Measurements from ENCODE around the gene DAP. TPM values are rescaled to one million over a fixed set of nuclear protein-coding genes. Genes with fewer than 3 reads are reported as not detected.
"Not testable (repeated sequence)": the region's sequence is repeated elsewhere in the genome, so short reads cannot be mapped to it uniquely, and the experiment has no call there.

The DAP gene
- total and polyA plus RNA-seq, 10 of the 15 experiments (the other 5 are each of a cell fraction or from before 2014, with no cell fraction given), result 12.9 to 130 (median 49.9) TPM

DNA sequence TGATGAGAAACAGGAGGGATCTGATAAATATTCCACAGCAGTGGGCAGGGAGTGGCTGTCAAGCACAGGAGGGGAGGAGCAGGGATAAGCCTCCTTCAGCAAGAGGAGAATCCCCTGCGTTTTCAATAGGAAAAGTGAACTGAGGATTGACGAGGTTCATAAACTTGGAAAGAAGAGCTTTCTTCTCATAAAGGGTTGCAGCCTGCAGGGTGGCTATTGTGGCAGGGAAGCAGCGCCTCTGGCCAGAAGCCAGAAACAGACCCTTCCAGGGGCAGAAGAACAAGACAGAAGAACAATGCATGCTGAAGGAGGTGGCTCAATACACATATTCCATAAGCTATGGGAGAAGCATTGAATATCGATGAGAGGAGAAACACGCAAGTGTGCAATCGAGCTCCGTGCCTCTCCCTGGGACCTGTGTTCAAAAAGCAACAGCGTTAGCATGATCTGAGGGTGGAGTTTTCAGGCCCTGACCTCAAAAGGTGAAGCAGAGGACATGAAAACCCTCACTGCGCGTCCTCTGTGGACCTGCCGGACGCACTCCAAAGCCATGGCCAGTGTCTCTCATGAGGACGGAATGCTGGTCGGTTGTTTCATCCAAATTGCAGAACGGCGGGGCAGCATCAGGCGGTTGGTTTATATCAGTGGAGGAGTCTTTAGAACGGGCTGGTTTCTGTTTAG lies 129.6 kb downstream of the DAP start (continued):
- TF ChIP-seq, protein P1, sequence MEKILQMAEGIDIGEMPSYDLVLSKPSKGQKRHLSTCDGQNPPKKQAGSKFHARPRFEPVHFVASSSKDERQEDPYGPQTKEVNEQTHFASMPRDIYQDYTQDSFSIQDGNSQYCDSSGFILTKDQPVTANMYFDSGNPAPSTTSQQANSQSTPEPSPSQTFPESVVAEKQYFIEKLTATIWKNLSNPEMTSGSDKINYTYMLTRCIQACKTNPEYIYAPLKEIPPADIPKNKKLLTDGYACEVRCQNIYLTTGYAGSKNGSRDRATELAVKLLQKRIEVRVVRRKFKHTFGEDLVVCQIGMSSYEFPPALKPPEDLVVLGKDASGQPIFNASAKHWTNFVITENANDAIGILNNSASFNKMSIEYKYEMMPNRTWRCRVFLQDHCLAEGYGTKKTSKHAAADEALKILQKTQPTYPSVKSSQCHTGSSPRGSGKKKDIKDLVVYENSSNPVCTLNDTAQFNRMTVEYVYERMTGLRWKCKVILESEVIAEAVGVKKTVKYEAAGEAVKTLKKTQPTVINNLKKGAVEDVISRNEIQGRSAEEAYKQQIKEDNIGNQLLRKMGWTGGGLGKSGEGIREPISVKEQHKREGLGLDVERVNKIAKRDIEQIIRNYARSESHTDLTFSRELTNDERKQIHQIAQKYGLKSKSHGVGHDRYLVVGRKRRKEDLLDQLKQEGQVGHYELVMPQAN (conservative IDR thresholded peaks at IDR 0.05), result no peak
- TF ChIP-seq PML (IDR thresholded peaks at IDR 0.05; ENCODE audit: low read length), result no peak

GRCh38 chr5:10630744-10631143 lies 130.3 kb downstream of the DAP start:
- CTCF ChIA-PET, result interaction anchor here (1.0 to 7.9 kb wide), 6 partner anchors 19 to 273 kb away, joined by 6 to 157 read pairs (median 10); no protein-coding TSS in a partner anchor
- RAD21 ChIA-PET (ENCODE audit: unreplicated experiment), result interaction anchor here (0.9 to 7.5 kb wide), 7 partner anchors 9 to 176 kb away, joined by 3 to 79 read pairs (median 8); partner anchors contain the start of gene ANKRD33B
- SMC1A ChIA-PET (ENCODE audit: uncharacterized antibody, unreplicated experiment), result interaction anchor here (0.8 to 5.8 kb wide), 8 partner anchors 10 to 177 kb away, joined by 3 to 71 read pairs (median 9); no protein-coding TSS in a partner anchor
- peak; percentile 5; the same call in 2 of the 3 replicates for ATAC-seq
- H3K36me3 ChIP-seq (ENCODE audit: control insufficient read depth in 2 of 2, insufficient read depth in 2 of 2, low read length in 1 of 2); H3K9me3 ChIP-seq (replicated peaks; ENCODE audit: control insufficient read depth, insufficient read depth, low read length); DNase-seq (ENCODE audit: low read depth, low spot score); FAIRE-seq; H3K27me3 ChIP-seq (replicated peaks in 1 of 2; ENCODE audit: control insufficient read depth in 2 of 2, insufficient read depth in 2 of 2, low read length in 1 of 2); H2AFZ ChIP-seq (ENCODE audit: control insufficient read depth, low read depth, low read length); H4K20me1 ChIP-seq (ENCODE audit: control insufficient read depth, insufficient read depth); BruUV-seq (replicated peaks); in situ Hi-C loops (cut with MboI): not testable (repeated sequence)
- POLR2A ChIA-PET, result interaction anchor here (0.9 to 1.2 kb wide), 2 partner anchors 69 to 102 kb away, joined by 3 to 4 read pairs; no protein-coding TSS in a partner anchor
- intact Hi-C loops (cut with micrococcal nuclease; ENCODE audit: unreplicated experiment), result loop anchor here (1.0 to 5.0 kb wide), 3 partner anchors 52 to 348 kb away; no protein-coding TSS in a partner anchor
- H3K4me2 ChIP-seq (ENCODE audit: control insufficient read depth, insufficient read depth), result peak overlapping the region; percentile 83
- H3K4me3 ChIP-seq, result peak overlapping the region; percentile 59
- WGBS (ENCODE audit: insufficient coverage, insufficient replicate concordance, low lambda C conversion rate, missing lambda C conversion rate), result 0% methylated on average over 2 of the region's 4 CpGs
- H3K27ac ChIP-seq (ENCODE audit: control insufficient read depth, insufficient read depth), result peak overlapping the region; percentile 93
- H3K9ac ChIP-seq (ENCODE audit: control insufficient read depth, insufficient read depth, low read length), result peak overlapping the region; percentile 83
- peaks cover 74% of the 10 kb centered on the region for H3K79me2 ChIP-seq (ENCODE audit: control insufficient read depth, insufficient read depth, low read length)
- H3K4me1 ChIP-seq (ENCODE audit: control insufficient read depth, insufficient read depth, low read length), result peaks cover 83% of the 10 kb centered on the region
- TF ChIP-seq NBN (IDR thresholded peaks at IDR 0.05) (0 out of 2 replicates have a peak, but pooled peaks have one; percentile 18), SPI1 (IDR thresholded peaks at IDR 0.05; ENCODE audit: borderline replicate concordance, insufficient read depth, low read depth, low read length) (peak; percentile 1; the same call in 1 of the 2 replicates), ZNF384 (IDR thresholded peaks at IDR 0.05; ENCODE audit: borderline replicate concordance, low read depth, low read length) (peak; percentile 83), ZBED1 (IDR thresholded peaks at IDR 0.05; ENCODE audit: borderline replicate concordance) (0 out of 2 replicates have a peak, but pooled peaks have one; percentile 8), IRF4 (IDR thresholded peaks at IDR 0.05; ENCODE audit: low read depth, low read length) (0 out of 2 replicates have a peak, but pooled peaks have one; percentile 4), IKZF2 (IDR thresholded peaks at IDR 0.05) (peak in 1 of 2 experiments; percentile 55; a peak in 2 of 4 replicates), EED (IDR thresholded peaks at IDR 0.05; ENCODE audit: low read depth) (peak; percentile 77), PKNOX1 (IDR thresholded peaks at IDR 0.05) (peak; percentile 53), NR2F1 (conservative IDR thresholded peaks at IDR 0.05) (0 out of 2 replicates have a peak, but pooled peaks have one; percentile 24)
- TF ChIP-seq, protein P2, sequence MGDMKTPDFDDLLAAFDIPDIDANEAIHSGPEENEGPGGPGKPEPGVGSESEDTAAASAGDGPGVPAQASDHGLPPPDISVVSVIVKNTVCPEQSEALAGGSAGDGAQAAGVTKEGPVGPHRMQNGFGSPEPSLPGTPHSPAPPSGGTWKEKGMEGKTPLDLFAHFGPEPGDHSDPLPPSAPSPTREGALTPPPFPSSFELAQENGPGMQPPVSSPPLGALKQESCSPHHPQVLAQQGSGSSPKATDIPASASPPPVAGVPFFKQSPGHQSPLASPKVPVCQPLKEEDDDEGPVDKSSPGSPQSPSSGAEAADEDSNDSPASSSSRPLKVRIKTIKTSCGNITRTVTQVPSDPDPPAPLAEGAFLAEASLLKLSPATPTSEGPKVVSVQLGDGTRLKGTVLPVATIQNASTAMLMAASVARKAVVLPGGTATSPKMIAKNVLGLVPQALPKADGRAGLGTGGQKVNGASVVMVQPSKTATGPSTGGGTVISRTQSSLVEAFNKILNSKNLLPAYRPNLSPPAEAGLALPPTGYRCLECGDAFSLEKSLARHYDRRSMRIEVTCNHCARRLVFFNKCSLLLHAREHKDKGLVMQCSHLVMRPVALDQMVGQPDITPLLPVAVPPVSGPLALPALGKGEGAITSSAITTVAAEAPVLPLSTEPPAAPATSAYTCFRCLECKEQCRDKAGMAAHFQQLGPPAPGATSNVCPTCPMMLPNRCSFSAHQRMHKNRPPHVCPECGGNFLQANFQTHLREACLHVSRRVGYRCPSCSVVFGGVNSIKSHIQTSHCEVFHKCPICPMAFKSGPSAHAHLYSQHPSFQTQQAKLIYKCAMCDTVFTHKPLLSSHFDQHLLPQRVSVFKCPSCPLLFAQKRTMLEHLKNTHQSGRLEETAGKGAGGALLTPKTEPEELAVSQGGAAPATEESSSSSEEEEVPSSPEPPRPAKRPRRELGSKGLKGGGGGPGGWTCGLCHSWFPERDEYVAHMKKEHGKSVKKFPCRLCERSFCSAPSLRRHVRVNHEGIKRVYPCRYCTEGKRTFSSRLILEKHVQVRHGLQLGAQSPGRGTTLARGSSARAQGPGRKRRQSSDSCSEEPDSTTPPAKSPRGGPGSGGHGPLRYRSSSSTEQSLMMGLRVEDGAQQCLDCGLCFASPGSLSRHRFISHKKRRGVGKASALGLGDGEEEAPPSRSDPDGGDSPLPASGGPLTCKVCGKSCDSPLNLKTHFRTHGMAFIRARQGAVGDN (IDR thresholded peaks at IDR 0.05), result 0 out of 2 replicates have a peak, but pooled peaks have one; percentile 13

Measured in GM12878 (cell line).